GM23338 (cell line): ENCODE measurements around the gene SNAPC2. TPM values are rescaled to one million over a fixed set of nuclear protein-coding genes. Genes with fewer than 3 reads are reported as not detected.

Experiments
- ATAC-seq: fragments of 200-7000 bp; cut with Tn5 transposase; 3 replicates; pipeline ENCODE4 v1.9.1; 2020
- DNase-seq: peaks from one replicate; pipeline ENCODE4 v3.0.0-alpha.2; 2015; ENCODE audit warnings: low spot score
- H2AFZ ChIP-seq: fragments of 200-600 bp; sonication (generic); 2 replicates; pipeline ENCODE4 v1.8.0; 2016; ENCODE audit warnings: antibody characterized with exemption, mild to moderate bottlenecking, moderate library complexity
- H3F3A ChIP-seq: fragments of 200-600 bp; sonication (generic); replicated peaks from 2 replicates; pipeline ENCODE4 v1.8.0; 2017; ENCODE audit warnings: antibody characterized with exemption, mixed run types, low read depth
- H3K27ac ChIP-seq: fragments of 200-600 bp; sonication (generic); 2 replicates; pipeline ENCODE4 v1.6.1; 2016; ENCODE audit warnings: low read depth
- H3K27me3 ChIP-seq: fragments of 200-600 bp; sonication (generic); 2 replicates; pipeline ENCODE4 v1.8.0; 2016; ENCODE audit warnings: mild to moderate bottlenecking, mixed run types, moderate library complexity; ENCODE audit not compliant: insufficient read depth
- H3K36me3 ChIP-seq: fragments of 200-600 bp; sonication (generic); 2 replicates; pipeline ENCODE4 v1.8.0; 2016; ENCODE audit warnings: mild to moderate bottlenecking; ENCODE audit not compliant: insufficient read depth
- H3K4me1 ChIP-seq: fragments of 200-600 bp; sonication (generic); 2 replicates; pipeline ENCODE4 v1.8.0; 2016; ENCODE audit warnings: mild to moderate bottlenecking, moderate library complexity; ENCODE audit not compliant: insufficient read depth
- H3K4me2 ChIP-seq: fragments of 200-600 bp; sonication (generic); 2 replicates; pipeline ENCODE4 v1.7.1; 2017; ENCODE audit warnings: mixed run types
- H3K4me3 ChIP-seq: fragments of 200-600 bp; sonication (generic); 2 replicates; pipeline ENCODE4 v1.6.1; 2016; ENCODE audit warnings: mixed run types
- H3K79me2 ChIP-seq: fragments of 200-600 bp; sonication (generic); replicated peaks from 2 replicates; pipeline ENCODE4 v1.8.0; 2017; ENCODE audit warnings: mild to moderate bottlenecking; ENCODE audit not compliant: insufficient read depth
- H3K9me2 ChIP-seq: fragments of 200-600 bp; sonication (generic); 2 replicates; pipeline ENCODE4 v1.8.0; 2017; ENCODE audit not compliant: insufficient read depth
- H4K20me1 ChIP-seq: fragments of 200-600 bp; sonication (generic); replicated peaks from 2 replicates; pipeline ENCODE4 v1.8.0; 2017; ENCODE audit warnings: mild to moderate bottlenecking; ENCODE audit not compliant: insufficient read depth
- H3K27ac Mint-ChIP-seq: 2 replicates; pipeline ENCODE4 v1.8.0; 2020; ENCODE audit warnings: inconsistent platforms, mild to moderate bottlenecking, moderate library complexity, mixed read lengths
- H3K27me3 Mint-ChIP-seq: 3 replicates; pipeline ENCODE4 v1.8.0; 2022; ENCODE audit warnings: low read depth, mild to moderate bottlenecking, moderate library complexity, mixed read lengths, inconsistent platforms; ENCODE audit not compliant: insufficient read depth, poor library complexity
- H3K36me3 Mint-ChIP-seq: 3 replicates; pipeline ENCODE4 v1.8.0; 2021; ENCODE audit warnings: low read depth, mild to moderate bottlenecking, inconsistent platforms, moderate library complexity, mixed read lengths
- H3K4me1 Mint-ChIP-seq: 3 replicates; pipeline ENCODE4 v1.8.0; 2020; ENCODE audit warnings: mild to moderate bottlenecking, inconsistent platforms, mixed read lengths
- H3K4me3 Mint-ChIP-seq: 3 replicates; pipeline ENCODE4 v1.8.0; 2021; ENCODE audit warnings: moderate library complexity, mild to moderate bottlenecking, inconsistent platforms, mixed read lengths
- H3K9me3 Mint-ChIP-seq: 3 replicates; pipeline ENCODE4 v1.8.0; 2020; ENCODE audit warnings: moderate library complexity, mild to moderate bottlenecking, inconsistent platforms, mixed read lengths
- CREB1 ChIP-seq: fragments of 250-450 bp; sonication (Bioruptor Pico); IDR thresholded peaks from 2 replicates; pipeline ENCODE4 v1.5.0; 2020; ENCODE audit warnings: low read depth, mild to moderate bottlenecking, moderate library complexity
- CTCF ChIP-seq, 2 experiments: fragments of 200-600 bp in 1 of 2; sonication (generic) in 1 of 2; conservative IDR thresholded peaks; 2 replicates each; pipeline versions ENCODE4 v1.5.1 to v1.6.1; 2016 to 2017; ENCODE audit warnings: antibody characterized with exemption in 2 of 2, low read depth in 2 of 2, mild to moderate bottlenecking in 2 of 2, moderate library complexity in 1 of 2
- EZH2 ChIP-seq: fragments of 200-600 bp; sonication (generic); IDR thresholded peaks from one replicate; pipeline ENCODE4 v1.8.0; 2017; ENCODE audit warnings: antibody characterized with exemption, mild to moderate bottlenecking, low read depth; ENCODE audit not compliant: unreplicated experiment
- EZH2phosphoT487 ChIP-seq: fragments of 200-600 bp; sonication (generic); IDR thresholded peaks from one replicate; pipeline ENCODE4 v1.8.1; 2018; ENCODE audit warnings: antibody characterized with exemption; ENCODE audit not compliant: unreplicated experiment
- JUNB ChIP-seq: IDR thresholded peaks from one replicate; pipeline ENCODE4 v1.6.1; 2016; ENCODE audit warnings: antibody characterized with exemption; ENCODE audit not compliant: unreplicated experiment
- ZNF114 ChIP-seq: fragments of 250-450 bp; sonication (Bioruptor Pico); IDR thresholded peaks from 2 replicates; pipeline ENCODE4 v1.5.0; 2020; ENCODE audit warnings: mild to moderate bottlenecking, moderate library complexity
- ZNF331 ChIP-seq: fragments of 250-450 bp; sonication (Bioruptor Pico); IDR thresholded peaks from 2 replicates; pipeline ENCODE4 v1.5.0; 2020; ENCODE audit warnings: low read depth, mild to moderate bottlenecking, moderate library complexity
- polyA plus RNA-seq: library from polyadenylated mRNA; unstranded; fragments of >200 nt; fragmentation: Nextera tagmentation; extraction: Ambion mirVana; gene quantifications from 2 replicates; pipeline ENCODE4 v1.2.1, GENCODE V29; 2016
- total RNA-seq: library from RNA; depleted of rRNA; stranded (reverse); fragments of >200 nt; shearing (Covaris generic); gene quantifications from 2 replicates; pipeline ENCODE4 v1.2.3, GENCODE V29; 2014
- TF ChIP-seq, protein P1 (sequence below): fragments of 250-450 bp; sonication (Bioruptor Pico); IDR thresholded peaks from 2 replicates; pipeline ENCODE4 v1.5.0; 2020; ENCODE audit warnings: mild to moderate bottlenecking, moderate library complexity
- TF ChIP-seq, protein P2 (sequence below): IDR thresholded peaks from one replicate; pipeline ENCODE4 v1.6.1; 2018; ENCODE audit warnings: antibody characterized with exemption; ENCODE audit not compliant: unreplicated experiment
- TF ChIP-seq, protein P3 (sequence below): IDR thresholded peaks from 2 replicates; pipeline ENCODE4 v1.6.1; 2016; ENCODE audit warnings: antibody characterized with exemption

Gene SNAPC2
- total and polyA plus RNA-seq, 2 experiments from 2014 or later: 17.1 to 25.1 TPM

DNA sequence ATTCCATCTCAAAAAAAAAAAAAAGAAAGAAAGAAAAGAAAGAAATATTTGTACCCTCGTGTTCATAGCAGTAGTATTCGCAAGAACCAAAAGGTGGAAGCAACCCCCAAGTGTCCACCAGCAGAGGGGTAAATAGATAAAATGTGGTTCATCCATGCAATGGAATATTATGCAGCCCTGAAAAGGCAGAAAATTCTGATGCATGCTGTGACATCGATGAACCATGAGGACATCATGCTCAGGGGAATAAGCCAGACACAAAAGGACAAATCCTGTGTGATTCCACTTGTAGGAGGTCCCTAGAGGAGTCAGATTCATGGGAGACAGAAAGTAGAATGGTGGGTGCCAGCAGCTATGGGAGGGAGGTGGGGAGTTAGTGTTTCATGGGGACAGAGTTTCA, 38.2 kb upstream of the SNAPC2 start:
- no peak overlapping the region for H3K4me3 ChIP-seq
- TF ChIP-seq JUNB (no peak), CTCF (conservative IDR thresholded peaks at IDR 0.05; ENCODE audit: low read depth in 2 of 2) (no peak), CREB1 (CRISPR knock-in tag) (no peak), ZNF331 (CRISPR knock-in tag) (no peak), ZNF114 (CRISPR knock-in tag) (no peak), EZH2 (no peak), EZH2phosphoT487 (no peak)
- TF ChIP-seq, protein P1, sequence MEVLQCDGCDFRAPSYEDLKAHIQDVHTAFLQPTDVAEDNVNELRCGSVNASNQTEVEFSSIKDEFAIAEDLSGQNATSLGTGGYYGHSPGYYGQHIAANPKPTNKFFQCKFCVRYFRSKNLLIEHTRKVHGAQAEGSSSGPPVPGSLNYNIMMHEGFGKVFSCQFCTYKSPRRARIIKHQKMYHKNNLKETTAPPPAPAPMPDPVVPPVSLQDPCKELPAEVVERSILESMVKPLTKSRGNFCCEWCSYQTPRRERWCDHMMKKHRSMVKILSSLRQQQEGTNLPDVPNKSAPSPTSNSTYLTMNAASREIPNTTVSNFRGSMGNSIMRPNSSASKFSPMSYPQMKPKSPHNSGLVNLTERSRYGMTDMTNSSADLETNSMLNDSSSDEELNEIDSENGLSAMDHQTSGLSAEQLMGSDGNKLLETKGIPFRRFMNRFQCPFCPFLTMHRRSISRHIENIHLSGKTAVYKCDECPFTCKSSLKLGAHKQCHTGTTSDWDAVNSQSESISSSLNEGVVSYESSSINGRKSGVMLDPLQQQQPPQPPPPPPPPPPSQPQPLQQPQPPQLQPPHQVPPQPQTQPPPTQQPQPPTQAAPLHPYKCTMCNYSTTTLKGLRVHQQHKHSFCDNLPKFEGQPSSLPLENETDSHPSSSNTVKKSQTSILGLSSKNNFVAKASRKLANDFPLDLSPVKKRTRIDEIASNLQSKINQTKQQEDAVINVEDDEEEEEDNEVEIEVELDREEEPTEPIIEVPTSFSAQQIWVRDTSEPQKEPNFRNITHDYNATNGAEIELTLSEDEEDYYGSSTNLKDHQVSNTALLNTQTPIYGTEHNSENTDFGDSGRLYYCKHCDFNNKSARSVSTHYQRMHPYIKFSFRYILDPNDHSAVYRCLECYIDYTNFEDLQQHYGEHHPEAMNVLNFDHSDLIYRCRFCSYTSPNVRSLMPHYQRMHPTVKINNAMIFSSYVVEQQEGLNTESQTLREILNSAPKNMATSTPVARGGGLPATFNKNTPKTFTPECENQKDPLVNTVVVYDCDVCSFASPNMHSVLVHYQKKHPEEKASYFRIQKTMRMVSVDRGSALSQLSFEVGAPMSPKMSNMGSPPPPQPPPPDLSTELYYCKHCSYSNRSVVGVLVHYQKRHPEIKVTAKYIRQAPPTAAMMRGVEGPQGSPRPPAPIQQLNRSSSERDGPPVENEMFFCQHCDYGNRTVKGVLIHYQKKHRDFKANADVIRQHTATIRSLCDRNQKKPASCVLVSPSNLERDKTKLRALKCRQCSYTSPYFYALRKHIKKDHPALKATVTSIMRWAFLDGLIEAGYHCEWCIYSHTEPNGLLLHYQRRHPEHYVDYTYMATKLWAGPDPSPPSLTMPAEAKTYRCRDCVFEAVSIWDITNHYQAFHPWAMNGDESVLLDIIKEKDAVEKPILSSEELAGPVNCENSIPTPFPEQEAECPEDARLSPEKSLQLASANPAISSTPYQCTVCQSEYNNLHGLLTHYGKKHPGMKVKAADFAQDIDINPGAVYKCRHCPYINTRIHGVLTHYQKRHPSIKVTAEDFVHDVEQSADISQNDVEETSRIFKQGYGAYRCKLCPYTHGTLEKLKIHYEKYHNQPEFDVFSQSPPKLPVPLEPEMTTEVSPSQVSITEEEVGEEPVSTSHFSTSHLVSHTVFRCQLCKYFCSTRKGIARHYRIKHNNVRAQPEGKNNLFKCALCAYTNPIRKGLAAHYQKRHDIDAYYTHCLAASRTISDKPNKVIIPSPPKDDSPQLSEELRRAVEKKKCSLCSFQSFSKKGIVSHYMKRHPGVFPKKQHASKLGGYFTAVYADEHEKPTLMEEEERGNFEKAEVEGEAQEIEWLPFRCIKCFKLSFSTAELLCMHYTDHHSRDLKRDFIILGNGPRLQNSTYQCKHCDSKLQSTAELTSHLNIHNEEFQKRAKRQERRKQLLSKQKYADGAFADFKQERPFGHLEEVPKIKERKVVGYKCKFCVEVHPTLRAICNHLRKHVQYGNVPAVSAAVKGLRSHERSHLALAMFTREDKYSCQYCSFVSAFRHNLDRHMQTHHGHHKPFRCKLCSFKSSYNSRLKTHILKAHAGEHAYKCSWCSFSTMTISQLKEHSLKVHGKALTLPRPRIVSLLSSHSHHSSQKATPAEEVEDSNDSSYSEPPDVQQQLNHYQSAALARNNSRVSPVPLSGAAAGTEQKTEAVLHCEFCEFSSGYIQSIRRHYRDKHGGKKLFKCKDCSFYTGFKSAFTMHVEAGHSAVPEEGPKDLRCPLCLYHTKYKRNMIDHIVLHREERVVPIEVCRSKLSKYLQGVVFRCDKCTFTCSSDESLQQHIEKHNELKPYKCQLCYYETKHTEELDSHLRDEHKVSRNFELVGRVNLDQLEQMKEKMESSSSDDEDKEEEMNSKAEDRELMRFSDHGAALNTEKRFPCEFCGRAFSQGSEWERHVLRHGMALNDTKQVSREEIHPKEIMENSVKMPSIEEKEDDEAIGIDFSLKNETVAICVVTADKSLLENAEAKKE: no peak
- TF ChIP-seq, protein P2, sequence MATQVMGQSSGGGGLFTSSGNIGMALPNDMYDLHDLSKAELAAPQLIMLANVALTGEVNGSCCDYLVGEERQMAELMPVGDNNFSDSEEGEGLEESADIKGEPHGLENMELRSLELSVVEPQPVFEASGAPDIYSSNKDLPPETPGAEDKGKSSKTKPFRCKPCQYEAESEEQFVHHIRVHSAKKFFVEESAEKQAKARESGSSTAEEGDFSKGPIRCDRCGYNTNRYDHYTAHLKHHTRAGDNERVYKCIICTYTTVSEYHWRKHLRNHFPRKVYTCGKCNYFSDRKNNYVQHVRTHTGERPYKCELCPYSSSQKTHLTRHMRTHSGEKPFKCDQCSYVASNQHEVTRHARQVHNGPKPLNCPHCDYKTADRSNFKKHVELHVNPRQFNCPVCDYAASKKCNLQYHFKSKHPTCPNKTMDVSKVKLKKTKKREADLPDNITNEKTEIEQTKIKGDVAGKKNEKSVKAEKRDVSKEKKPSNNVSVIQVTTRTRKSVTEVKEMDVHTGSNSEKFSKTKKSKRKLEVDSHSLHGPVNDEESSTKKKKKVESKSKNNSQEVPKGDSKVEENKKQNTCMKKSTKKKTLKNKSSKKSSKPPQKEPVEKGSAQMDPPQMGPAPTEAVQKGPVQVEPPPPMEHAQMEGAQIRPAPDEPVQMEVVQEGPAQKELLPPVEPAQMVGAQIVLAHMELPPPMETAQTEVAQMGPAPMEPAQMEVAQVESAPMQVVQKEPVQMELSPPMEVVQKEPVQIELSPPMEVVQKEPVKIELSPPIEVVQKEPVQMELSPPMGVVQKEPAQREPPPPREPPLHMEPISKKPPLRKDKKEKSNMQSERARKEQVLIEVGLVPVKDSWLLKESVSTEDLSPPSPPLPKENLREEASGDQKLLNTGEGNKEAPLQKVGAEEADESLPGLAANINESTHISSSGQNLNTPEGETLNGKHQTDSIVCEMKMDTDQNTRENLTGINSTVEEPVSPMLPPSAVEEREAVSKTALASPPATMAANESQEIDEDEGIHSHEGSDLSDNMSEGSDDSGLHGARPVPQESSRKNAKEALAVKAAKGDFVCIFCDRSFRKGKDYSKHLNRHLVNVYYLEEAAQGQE: no peak
- TF ChIP-seq, protein P3, sequence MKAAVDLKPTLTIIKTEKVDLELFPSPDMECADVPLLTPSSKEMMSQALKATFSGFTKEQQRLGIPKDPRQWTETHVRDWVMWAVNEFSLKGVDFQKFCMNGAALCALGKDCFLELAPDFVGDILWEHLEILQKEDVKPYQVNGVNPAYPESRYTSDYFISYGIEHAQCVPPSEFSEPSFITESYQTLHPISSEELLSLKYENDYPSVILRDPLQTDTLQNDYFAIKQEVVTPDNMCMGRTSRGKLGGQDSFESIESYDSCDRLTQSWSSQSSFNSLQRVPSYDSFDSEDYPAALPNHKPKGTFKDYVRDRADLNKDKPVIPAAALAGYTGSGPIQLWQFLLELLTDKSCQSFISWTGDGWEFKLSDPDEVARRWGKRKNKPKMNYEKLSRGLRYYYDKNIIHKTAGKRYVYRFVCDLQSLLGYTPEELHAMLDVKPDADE: no peak
- H2AFZ ChIP-seq: no peak overlapping the region
- H3K79me2 ChIP-seq: no peaks in the 10 kb centered on the region
- H3K4me2 ChIP-seq: no peak overlapping the region
- no peak for DNase-seq
- H3K4me3 Mint-ChIP-seq: no peak overlapping the region; the same call in 2 of the 3 replicates
- no peaks in the 10 kb centered on the region for H3K9me3 Mint-ChIP-seq
- no peak overlapping the region for H3K27ac Mint-ChIP-seq
- no peaks in the 10 kb centered on the region for H3K9me2 ChIP-seq
- H3K27ac ChIP-seq: no peak overlapping the region
- 0 out of 2 replicates have a peak, but pooled peaks cover 3% of the 10 kb centered on the region for H3F3A ChIP-seq
- H4K20me1 ChIP-seq: no peaks in the 10 kb centered on the region; the same call in 1 of the 2 replicates
- peaks cover 10% of the 10 kb centered on the region for H3K27me3 Mint-ChIP-seq
- no peaks in the 10 kb centered on the region for H3K36me3 Mint-ChIP-seq
- H3K4me1 ChIP-seq: no peaks in the 10 kb centered on the region; the same call in 1 of the 2 replicates
- no peaks in the 10 kb centered on the region for H3K4me1 Mint-ChIP-seq
- no peaks in the 10 kb centered on the region for H3K27me3 ChIP-seq
- no peak for ATAC-seq
- H3K36me3 ChIP-seq: no peaks in the 10 kb centered on the region
